LNCaP clone FGC (cell line): Measurements from ENCODE around the gene HOXD3.

ENCODE experiments used
- DNase-seq: peaks from one replicate; pipeline ENCODE4 v3.0.0-alpha.2; 2011; ENCODE audit warnings: low read depth
- H3K4me3 ChIP-seq: 2 replicates; pipeline ENCODE4 v1.5.1; 2011; ENCODE audit warnings: mild to moderate bottlenecking, low read depth, low read length, control low read depth
- CTCF ChIP-seq: IDR thresholded peaks from 2 replicates; pipeline ENCODE4 v1.5.1; 2012; ENCODE audit warnings: mild to moderate bottlenecking; ENCODE audit not compliant: control insufficient read depth, insufficient read depth; ENCODE audit errors: extremely low read depth

The HOXD3 gene

GRCh38 chr2:176193048-176193447, 35.9 kb downstream of the HOXD3 start:
- no peak overlapping the region for H3K4me3 ChIP-seq
- no peak for TF ChIP-seq CTCF
- DNase-seq = no peak

GRCh38 chr2:176199902-176200301, 42.8 kb downstream of the HOXD3 start:
- no peak for TF ChIP-seq CTCF
- DNase-seq = no peak
- H3K4me3 ChIP-seq = no peak overlapping the region

GRCh38 chr2:176200971-176201370, 43.9 kb downstream of the HOXD3 start:
- no peak for DNase-seq
- no peak overlapping the region for H3K4me3 ChIP-seq

GRCh38 chr2:176202491-176202890, 45.4 kb downstream of the HOXD3 start:
- TF ChIP-seq CTCF = no peak
- no peak overlapping the region for H3K4me3 ChIP-seq
- DNase-seq = no peak

More at GRCh38 chr2:176200971-176201370, 43.9 kb downstream of the HOXD3 start:
- TF ChIP-seq CTCF = no peak

- TF ChIP-seq CTCF = no peak
- no peak overlapping the region for H3K4me3 ChIP-seq
- DNase-seq = no peak
Measured at GRCh38 chr2:176205126-176205525, 48.0 kb downstream of the HOXD3 start.

- TF ChIP-seq CTCF = no peak
- DNase-seq = no peak
- no peak overlapping the region for H3K4me3 ChIP-seq
Measured at GRCh38 chr2:176206136-176206535, 49.0 kb downstream of the HOXD3 start.

- no peak for DNase-seq
Measured at GRCh38 chr2:176206682-176207081, 49.6 kb downstream of the HOXD3 start.

More at GRCh38 chr2:176206682-176207081, 49.6 kb downstream of the HOXD3 start:
- no peak overlapping the region for H3K4me3 ChIP-seq
- no peak for TF ChIP-seq CTCF
